ENCODE measurements around the gene FNDC11. TPM values are rescaled to one million over a fixed set of nuclear protein-coding genes. Genes with fewer than 3 reads are reported as not detected.
A peak's percentile ranks its signal among the peaks of the same experiment; 100 is the strongest.

FNDC11 gene
- total RNA-seq, 4 donors from 2014 or later = 0.12 to 0.39 TPM; not detected in 2

GRCh38 chr20:63536997-63537524 lies 16.9 kb upstream of the FNDC11 start, which contains the start of gene PTK6:
Gene PTK6 (minus strand): TSS chr20:63537376. CDS start chr20:63537314, 62 bp downstream.
- intact Hi-C loops (cut with DNase I; ENCODE audit: low total_unique reads) = no loop called here
- 27 to 64% methylated on average over 4 to 11 of the region's 29 CpGs for WGBS, 2 donors
- peak; percentile 72 to 94 for DNase-seq (ENCODE audit: low spot score in 2 of 2)
- TF ChIP-seq POLR2A (IDR thresholded peaks at IDR 0.05) = no peak
- TF ChIP-seq CTCF (IDR thresholded peaks at IDR 0.05) = no peak
- H3K4me3 ChIP-seq (ENCODE audit: low read depth, poor library complexity, severe bottlenecking) = peak within 1 kb of the TSS; percentile 29

- intact Hi-C loops (cut with DNase I; ENCODE audit: low total_unique reads) = no loop called here
- TF ChIP-seq POLR2A (IDR thresholded peaks at IDR 0.05) = no peak
- peak in 1 of 3 donors; percentile 99 for TF ChIP-seq CTCF (IDR thresholded peaks at IDR 0.05)
- WGBS, 2 donors = 3 to 7% methylated on average over 21 to 23 of the region's 34 CpGs
- no peak overlapping the region for H3K4me3 ChIP-seq (ENCODE audit: low read depth, poor library complexity, severe bottlenecking)
- DNase-seq (ENCODE audit: low spot score in 2 of 2) = peak; percentile 89 to 97
Measured at GRCh38 chr20:63537525-63538203, 16.3 kb upstream of the FNDC11 start.

- peak in 1 of 2 donors; percentile 64 for DNase-seq (ENCODE audit: low spot score in 2 of 2)
- intact Hi-C loops (cut with DNase I; ENCODE audit: low total_unique reads) = no loop called here
- no peak overlapping the region for H3K4me3 ChIP-seq (ENCODE audit: low read depth, poor library complexity, severe bottlenecking)
- TF ChIP-seq POLR2A (IDR thresholded peaks at IDR 0.05) (no peak), CTCF (IDR thresholded peaks at IDR 0.05) (no peak)
- 25 to 34% methylated on average over 20 to 23 of the region's 27 CpGs for whole genome bisulfite sequencing, 2 donors
Measured at GRCh38 chr20:63538204-63539091, 15.5 kb upstream of the FNDC11 start.

GRCh38 chr20:63539092-63539430 lies 14.9 kb upstream of the FNDC11 start:
- WGBS, 2 donors = 55 to 60% methylated on average over 10 to 11 of the region's 12 CpGs
- no peak for DNase-seq (ENCODE audit: low spot score in 2 of 2)
- TF ChIP-seq POLR2A (IDR thresholded peaks at IDR 0.05) (no peak), CTCF (IDR thresholded peaks at IDR 0.05) (no peak)
- intact Hi-C loops (cut with DNase I; ENCODE audit: low total_unique reads) = no loop called here
- H3K4me3 ChIP-seq (ENCODE audit: low read depth, poor library complexity, severe bottlenecking) = no peak overlapping the region

- 83 to 88% methylated on average over 27 to 29 of the region's 29 CpGs for WGBS, 2 donors
- H3K4me3 ChIP-seq (ENCODE audit: low read depth, poor library complexity, severe bottlenecking) = no peak overlapping the region
- intact Hi-C loops (cut with DNase I; ENCODE audit: low total_unique reads) = loop anchor here (5.0 kb wide), 1 partner anchor 433 kb away; no protein-coding TSS in a partner anchor
- TF ChIP-seq CTCF (IDR thresholded peaks at IDR 0.05) (no peak), POLR2A (IDR thresholded peaks at IDR 0.05) (no peak)
- DNase-seq (ENCODE audit: low spot score in 2 of 2) = no peak
Measured at GRCh38 chr20:63539441-63540370, 14.3 kb upstream of the FNDC11 start.
